ENCODE data around the gene CTNNA3. TPM values are rescaled to one million over a fixed set of nuclear protein-coding genes. Genes with fewer than 3 reads are reported as not detected.

CTNNA3 gene
- total RNA-seq, 6 experiments from 2014 or later, result 0.19 to 3.6 (median 1.2) TPM

- no peak overlapping the region for H3K27ac ChIP-seq
- no peaks in the 10 kb centered on the region for H3K4me1 ChIP-seq
- intact Hi-C loops (cut with DNase I), result no loop called here
- H3K4me3 ChIP-seq, result no peak overlapping the region
- TF ChIP-seq POLR2A (IDR thresholded peaks at IDR 0.05), result no peak
- TF ChIP-seq, protein P1, sequence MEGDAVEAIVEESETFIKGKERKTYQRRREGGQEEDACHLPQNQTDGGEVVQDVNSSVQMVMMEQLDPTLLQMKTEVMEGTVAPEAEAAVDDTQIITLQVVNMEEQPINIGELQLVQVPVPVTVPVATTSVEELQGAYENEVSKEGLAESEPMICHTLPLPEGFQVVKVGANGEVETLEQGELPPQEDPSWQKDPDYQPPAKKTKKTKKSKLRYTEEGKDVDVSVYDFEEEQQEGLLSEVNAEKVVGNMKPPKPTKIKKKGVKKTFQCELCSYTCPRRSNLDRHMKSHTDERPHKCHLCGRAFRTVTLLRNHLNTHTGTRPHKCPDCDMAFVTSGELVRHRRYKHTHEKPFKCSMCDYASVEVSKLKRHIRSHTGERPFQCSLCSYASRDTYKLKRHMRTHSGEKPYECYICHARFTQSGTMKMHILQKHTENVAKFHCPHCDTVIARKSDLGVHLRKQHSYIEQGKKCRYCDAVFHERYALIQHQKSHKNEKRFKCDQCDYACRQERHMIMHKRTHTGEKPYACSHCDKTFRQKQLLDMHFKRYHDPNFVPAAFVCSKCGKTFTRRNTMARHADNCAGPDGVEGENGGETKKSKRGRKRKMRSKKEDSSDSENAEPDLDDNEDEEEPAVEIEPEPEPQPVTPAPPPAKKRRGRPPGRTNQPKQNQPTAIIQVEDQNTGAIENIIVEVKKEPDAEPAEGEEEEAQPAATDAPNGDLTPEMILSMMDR (IDR thresholded peaks at IDR 0.05), result no peak
- no peaks in the 10 kb centered on the region for H3K9me3 ChIP-seq
- no peaks in the 10 kb centered on the region for H3K36me3 ChIP-seq
- ATAC-seq, result no peak
- DNase-seq, result no peak
- H3K27me3 ChIP-seq, result no peaks in the 10 kb centered on the region
These were observed 1487.0 kb downstream of the CTNNA3 start for GRCh38 chr10:66209025-66209424.

DNA sequence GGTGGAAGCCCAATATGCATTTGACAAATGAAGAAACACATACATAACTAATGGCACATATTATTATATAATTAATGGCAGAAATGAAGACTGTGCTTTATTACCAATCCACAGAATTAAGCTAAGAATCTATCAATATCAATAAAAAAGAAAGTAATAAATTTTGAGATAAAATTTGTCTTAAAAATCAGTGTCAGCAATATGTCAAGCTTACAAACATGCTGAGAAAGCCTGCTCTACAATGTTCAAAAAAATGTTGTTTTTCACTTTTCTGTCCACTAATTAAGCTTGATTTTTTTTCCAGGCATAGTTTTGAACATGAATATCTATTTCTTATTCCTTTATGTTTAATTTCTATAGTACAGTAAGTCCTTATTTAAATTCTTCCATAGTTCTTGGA lies 1491.2 kb downstream of the CTNNA3 start:
- ATAC-seq (no peak), DNase-seq (no peak)
- H3K4me3 ChIP-seq, result no peak overlapping the region
- H3K27ac ChIP-seq, result no peak overlapping the region
- H3K27me3 ChIP-seq, result no peaks in the 10 kb centered on the region
- H3K9me3 ChIP-seq, result no peaks in the 10 kb centered on the region
- H3K36me3 ChIP-seq, result no peaks in the 10 kb centered on the region
- H3K4me1 ChIP-seq, result no peaks in the 10 kb centered on the region
- no peak for TF ChIP-seq POLR2A (IDR thresholded peaks at IDR 0.05)
- TF ChIP-seq, protein P1 (IDR thresholded peaks at IDR 0.05), result no peak
- intact Hi-C loops (cut with DNase I), result no loop called here

GRCh38 chr10:66202101-66202500 lies 1493.9 kb downstream of the CTNNA3 start:
- DNase-seq, result no peak
- Histone ChIP-seq H3K9me3 (no peaks in the 10 kb centered on the region), H3K27me3 (no peaks in the 10 kb centered on the region), H3K4me3 (no peak overlapping the region), H3K36me3 (no peaks in the 10 kb centered on the region), H3K27ac (no peak overlapping the region), H3K4me1 (no peaks in the 10 kb centered on the region)
- peak in 2 of 4 donors; percentile 52 to 76 for ATAC-seq
- intact Hi-C loops (cut with DNase I), result no loop called here
- 50% methylated on average over 3 of the region's 3 CpGs for WGBS (ENCODE audit: insufficient coverage, low coverage, low lambda C conversion rate, missing lambda C conversion rate)
- TF ChIP-seq, protein P1 (IDR thresholded peaks at IDR 0.05), result no peak
- TF ChIP-seq POLR2A (IDR thresholded peaks at IDR 0.05), result no peak

- intact Hi-C loops (cut with DNase I), result no loop called here
- Histone ChIP-seq H3K4me3 (no peak overlapping the region), H3K27ac (no peak overlapping the region), H3K36me3 (no peaks in the 10 kb centered on the region), H3K27me3 (no peaks in the 10 kb centered on the region), H3K9me3 (no peaks in the 10 kb centered on the region), H3K4me1 (peaks cover 0 to 16% (median 0%) of the 10 kb centered on the region in 4 donors)
- TF ChIP-seq, protein P1 (IDR thresholded peaks at IDR 0.05), result no peak
- no peak for TF ChIP-seq POLR2A (IDR thresholded peaks at IDR 0.05)
- WGBS (ENCODE audit: insufficient coverage, low coverage, low lambda C conversion rate, missing lambda C conversion rate), result 56% methylated on average over 2 of the region's 2 CpGs
- DNase-seq (no peak), ATAC-seq (peak; percentile 78 to 92 (median 86))
These were observed 1503.7 kb downstream of the CTNNA3 start for GRCh38 chr10:66192162-66192831.

- TF ChIP-seq POLR2A (IDR thresholded peaks at IDR 0.05), result no peak
- TF ChIP-seq, protein P1 (IDR thresholded peaks at IDR 0.05), result no peak
- intact Hi-C loops (cut with DNase I), result no loop called here
These were observed 1505.6 kb downstream of the CTNNA3 start for GRCh38 chr10:66190413-66190812.

More at GRCh38 chr10:66190413-66190812, 1505.6 kb downstream of the CTNNA3 start:
- ATAC-seq, result no peak
- Histone ChIP-seq H3K4me1 (peaks cover 0 to 16% (median 0%) of the 10 kb centered on the region in 4 donors), H3K9me3 (no peaks in the 10 kb centered on the region), H3K36me3 (no peaks in the 10 kb centered on the region), H3K4me3 (no peak overlapping the region), H3K27ac (no peak overlapping the region), H3K27me3 (no peaks in the 10 kb centered on the region)
- no peak for DNase-seq
- 100% methylated on average over 2 of the region's 2 CpGs for WGBS (ENCODE audit: insufficient coverage, low coverage, low lambda C conversion rate, missing lambda C conversion rate)

Data from right lobe of liver (tissue), 6 donors.